ENCODE data around the gene HIRA. TPM values are rescaled to one million over a fixed set of nuclear protein-coding genes. Genes with fewer than 3 reads are reported as not detected.

The HIRA gene
- total RNA-seq, 2 donors from 2014 or later: 23.8 to 25.7 TPM

GRCh38 chr22:19472233-19472632, 40.7 kb upstream of the HIRA start:
- no peak overlapping the region for H3K4me3 ChIP-seq
- no peak overlapping the region for H3K27ac ChIP-seq
- H3K9me3 ChIP-seq: no peaks in the 10 kb centered on the region
- H3K36me3 ChIP-seq: peaks cover 63% of the 10 kb centered on the region
- H3K27me3 ChIP-seq (replicated peaks; ENCODE audit: insufficient read depth): no peaks in the 10 kb centered on the region
- ATAC-seq (ENCODE audit: insufficient number of reproducible peaks, low FRiP score, low read depth): no peak
- TF ChIP-seq CTCF (IDR thresholded peaks at IDR 0.05): no peak
- DNase-seq (ENCODE audit: low spot score): no peak
- peaks cover 3% of the 10 kb centered on the region in 2 donors for H3K4me1 ChIP-seq (ENCODE audit: control insufficient read depth in 1 of 2, low read depth in 2 of 2)

- Histone ChIP-seq H3K4me1 (ENCODE audit: control insufficient read depth in 1 of 2, low read depth in 2 of 2) (no peaks in the 10 kb centered on the region), H3K36me3 (peaks cover 69% of the 10 kb centered on the region), H3K4me3 (no peak overlapping the region), H3K27ac (no peak overlapping the region), H3K27me3 (replicated peaks; ENCODE audit: insufficient read depth) (no peaks in the 10 kb centered on the region), H3K9me3 (no peaks in the 10 kb centered on the region)
- DNase-seq (ENCODE audit: low spot score) (no peak), ATAC-seq (ENCODE audit: insufficient number of reproducible peaks, low FRiP score, low read depth) (no peak)
- TF ChIP-seq CTCF (IDR thresholded peaks at IDR 0.05): no peak
Measured at GRCh38 chr22:19471572-19471971, 40.0 kb upstream of the HIRA start.

- ATAC-seq (ENCODE audit: insufficient number of reproducible peaks, low FRiP score, low read depth) (no peak), DNase-seq (ENCODE audit: low spot score) (no peak)
- H3K4me1 ChIP-seq (ENCODE audit: control insufficient read depth in 1 of 2, low read depth in 2 of 2): no peaks in the 10 kb centered on the region
- H3K27ac ChIP-seq: no peak overlapping the region
- H3K4me3 ChIP-seq: no peak overlapping the region
- H3K27me3 ChIP-seq (replicated peaks; ENCODE audit: insufficient read depth): no peaks in the 10 kb centered on the region
- no peak for TF ChIP-seq CTCF (IDR thresholded peaks at IDR 0.05)
- no peaks in the 10 kb centered on the region for H3K9me3 ChIP-seq
- peaks cover 78% of the 10 kb centered on the region for H3K36me3 ChIP-seq
Measured at GRCh38 chr22:19470010-19470409, 38.5 kb upstream of the HIRA start.

- Histone ChIP-seq H3K4me3 (no peak overlapping the region), H3K9me3 (no peaks in the 10 kb centered on the region), H3K36me3 (peaks cover 83% of the 10 kb centered on the region), H3K4me1 (ENCODE audit: control insufficient read depth in 1 of 2, low read depth in 2 of 2) (no peaks in the 10 kb centered on the region), H3K27me3 (replicated peaks; ENCODE audit: insufficient read depth) (no peaks in the 10 kb centered on the region), H3K27ac (no peak overlapping the region)
- TF ChIP-seq CTCF (IDR thresholded peaks at IDR 0.05): no peak
- DNase-seq (ENCODE audit: low spot score) (no peak), ATAC-seq (ENCODE audit: insufficient number of reproducible peaks, low FRiP score, low read depth) (no peak)
Measured at GRCh38 chr22:19469421-19469820, 37.9 kb upstream of the HIRA start.

DNA sequence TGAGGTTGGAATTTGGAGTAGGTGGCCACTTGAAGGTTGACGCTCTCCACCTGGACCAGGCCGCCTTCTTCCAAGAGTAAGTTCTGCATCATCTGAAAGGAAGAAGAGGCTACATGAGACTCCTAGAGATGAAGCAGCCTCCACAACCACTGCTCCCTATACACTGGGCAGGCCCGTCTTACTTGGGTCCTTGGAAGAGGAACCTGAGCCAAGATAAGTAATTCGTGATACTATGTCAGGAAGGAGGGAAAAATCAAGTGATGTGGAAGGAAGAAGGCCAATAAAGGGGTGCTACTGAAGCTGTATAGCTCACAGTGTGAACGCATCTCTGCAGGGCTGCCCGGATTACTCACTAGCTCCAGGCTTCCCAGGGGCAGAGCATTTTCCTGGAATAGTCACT, 36.4 kb upstream of the HIRA start:
- no peaks in the 10 kb centered on the region for H3K27me3 ChIP-seq (replicated peaks; ENCODE audit: insufficient read depth)
- peaks cover 76% of the 10 kb centered on the region for H3K36me3 ChIP-seq
- H3K9me3 ChIP-seq: no peaks in the 10 kb centered on the region
- DNase-seq (ENCODE audit: low spot score): no peak
- no peak for TF ChIP-seq CTCF (IDR thresholded peaks at IDR 0.05)
- H3K27ac ChIP-seq: no peak overlapping the region
- no peak for ATAC-seq (ENCODE audit: insufficient number of reproducible peaks, low FRiP score, low read depth)
- H3K4me3 ChIP-seq: no peak overlapping the region
- no peaks in the 10 kb centered on the region for H3K4me1 ChIP-seq (ENCODE audit: control insufficient read depth in 1 of 2, low read depth in 2 of 2)
